HG02973 (cell line): ENCODE results near the gene PNMA1.

Experiments used
- ATAC-seq: cut with Tn5 transposase; IDR thresholded peaks from one replicate; pipeline ENCODE4 v1.9.1; 2021; ENCODE audit warnings: moderate library complexity; ENCODE audit not compliant: unreplicated experiment

Gene PNMA1

DNA sequence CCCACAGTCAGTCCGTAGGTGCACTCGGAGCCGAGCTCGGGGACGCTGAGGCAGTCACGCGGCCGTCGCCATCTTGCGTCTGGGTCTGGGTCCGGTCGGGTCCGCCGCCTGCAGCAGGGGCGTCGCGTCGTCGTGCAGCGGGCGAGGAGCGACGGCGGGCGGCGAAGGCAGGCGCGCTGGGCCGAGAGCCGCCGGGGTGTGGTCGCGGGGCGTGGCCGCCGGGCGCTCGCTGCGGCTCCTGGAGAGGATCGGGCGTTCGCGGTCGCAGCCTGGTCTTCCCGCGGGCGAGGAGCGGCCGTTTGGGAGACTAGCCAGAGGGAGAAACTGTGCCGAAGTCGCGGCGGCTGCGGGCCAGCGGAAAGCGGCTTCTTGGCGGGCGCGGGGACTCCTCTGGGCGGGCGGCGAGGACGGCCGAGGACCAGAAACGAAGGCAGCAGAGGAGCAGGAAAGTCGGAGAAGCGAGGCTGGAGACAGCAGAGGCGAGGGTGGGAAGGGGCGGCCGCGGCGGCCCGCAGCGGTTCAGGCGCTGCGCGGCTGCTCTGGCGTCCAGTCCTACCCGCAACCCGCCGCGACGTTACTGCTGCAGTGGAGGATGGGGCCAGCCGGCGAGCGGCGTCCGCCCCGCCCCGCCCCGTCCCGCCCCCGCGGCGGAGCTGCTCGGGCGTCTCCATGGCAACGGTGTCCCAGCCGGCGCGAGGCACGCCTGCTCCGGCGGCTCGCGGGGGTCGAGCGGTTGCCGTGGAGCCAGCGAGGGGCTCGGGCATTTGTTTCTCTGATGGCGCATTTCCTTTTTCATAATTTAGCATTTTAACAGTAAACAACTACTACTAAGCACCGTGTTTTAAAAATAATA, at the start of gene PNMA1:
Gene PNMA1, minus strand, starts transcription at position 582 of the 853 bp plus-strand sequence. CDS start 745 bp downstream, outside the sequence.
- ATAC-seq, result peak; percentile 58

DNA sequence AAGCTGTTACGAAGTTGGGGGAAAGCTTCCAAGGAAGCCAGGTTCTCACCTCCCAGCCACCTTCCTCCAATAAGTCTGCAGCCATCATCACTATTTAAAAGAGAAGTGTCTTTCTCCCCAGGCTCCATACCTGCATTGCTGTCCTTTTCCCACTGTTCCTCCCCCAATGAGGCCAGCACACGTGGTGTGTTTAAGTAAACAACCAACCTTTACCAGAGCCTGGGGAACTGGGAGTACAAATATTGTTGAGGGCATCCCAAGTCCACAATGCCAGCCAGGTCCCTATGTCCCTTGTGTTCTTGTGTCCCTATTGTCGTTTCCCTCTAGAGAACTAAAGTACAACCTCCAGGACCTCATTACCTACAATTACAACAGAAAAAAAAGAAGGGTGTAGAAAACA, 49.2 kb upstream of the PNMA1 start:
- no peak for ATAC-seq

GRCh38 chr14:73762375-73762822, 48.2 kb upstream of the PNMA1 start:
- peak; percentile 24 for ATAC-seq

DNA sequence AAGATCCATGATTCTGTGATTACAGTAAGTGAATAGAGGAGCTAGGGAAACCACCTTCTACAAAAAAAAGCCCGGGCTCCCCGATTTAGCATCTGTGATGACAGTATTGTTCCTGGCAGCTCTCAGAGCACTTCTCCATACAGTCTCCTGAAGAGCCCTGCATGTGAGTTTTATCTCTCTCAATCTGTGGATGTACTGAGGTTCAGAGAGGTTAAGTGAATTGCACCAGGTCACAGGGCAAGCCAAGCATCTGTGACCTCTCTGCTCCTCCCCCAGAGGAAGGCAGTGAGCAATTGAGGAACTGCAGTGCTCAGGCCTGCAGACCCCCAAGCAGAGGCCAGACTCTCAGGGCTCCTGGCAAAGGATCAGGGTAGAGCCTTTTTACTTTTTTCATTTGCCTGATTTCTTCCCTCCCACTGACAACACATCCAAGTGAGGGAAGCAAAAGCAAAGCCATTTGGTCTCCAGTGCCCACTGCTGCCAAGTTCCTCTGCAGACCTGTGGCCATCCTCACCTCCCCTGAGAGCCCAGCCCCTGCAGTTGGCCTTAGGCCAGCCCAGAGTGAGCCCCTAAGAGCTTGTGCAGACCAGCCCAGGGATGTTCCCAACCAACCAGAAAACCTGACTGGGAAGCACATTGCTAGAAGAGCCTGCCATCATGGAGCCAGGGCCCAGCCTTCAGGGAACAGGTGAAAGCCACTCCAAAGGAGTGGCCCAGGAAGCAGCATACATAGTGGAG, 47.6 kb upstream of the PNMA1 start:
- ATAC-seq, result no peak

DNA sequence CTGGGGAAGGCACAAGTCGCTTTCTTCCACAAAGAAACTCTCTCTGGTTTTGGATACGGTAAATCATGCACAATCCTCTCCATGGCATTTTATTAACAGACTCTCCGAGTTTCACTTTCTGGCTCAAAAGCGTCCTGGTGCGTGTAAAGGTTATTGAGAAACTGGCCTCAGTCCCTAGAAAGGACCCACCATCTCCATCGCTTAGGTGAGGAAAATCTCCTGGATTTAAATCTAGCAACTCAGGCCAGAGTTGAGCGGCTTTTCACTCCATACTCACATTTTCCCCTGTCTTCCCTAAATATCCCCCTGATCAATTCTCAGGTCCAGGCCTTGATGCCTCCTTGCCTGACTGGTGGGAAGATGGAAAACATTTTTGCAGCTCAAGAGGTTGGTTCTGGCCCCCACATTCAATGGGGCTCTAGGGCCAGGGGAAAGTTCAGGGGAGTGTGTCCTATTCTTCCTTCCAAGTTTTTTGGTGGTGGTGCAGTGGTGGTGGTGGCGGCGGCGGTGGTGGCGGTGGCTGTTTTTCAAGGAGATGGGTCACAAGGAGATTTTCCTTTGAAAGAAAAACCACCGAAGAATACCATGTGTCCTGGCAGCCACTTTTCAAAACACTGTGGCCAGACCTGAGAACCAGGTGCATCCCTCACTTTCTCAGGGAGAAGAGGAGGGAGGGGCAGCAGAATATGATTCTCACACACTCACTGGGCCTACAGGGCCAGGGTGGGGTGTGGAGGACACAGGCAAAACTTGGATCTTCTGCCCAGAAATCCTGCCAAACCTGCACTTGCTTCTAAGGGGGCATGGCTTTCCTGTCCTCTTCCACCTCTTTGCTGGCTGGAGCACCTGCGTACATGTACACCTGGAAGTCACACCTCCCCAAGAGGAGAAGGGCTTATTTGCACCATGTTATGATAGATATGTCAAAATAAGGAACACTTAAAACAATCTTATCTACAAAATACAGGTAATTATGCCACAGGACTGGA, 46.7 kb upstream of the PNMA1 start:
- ATAC-seq, result no peak

DNA sequence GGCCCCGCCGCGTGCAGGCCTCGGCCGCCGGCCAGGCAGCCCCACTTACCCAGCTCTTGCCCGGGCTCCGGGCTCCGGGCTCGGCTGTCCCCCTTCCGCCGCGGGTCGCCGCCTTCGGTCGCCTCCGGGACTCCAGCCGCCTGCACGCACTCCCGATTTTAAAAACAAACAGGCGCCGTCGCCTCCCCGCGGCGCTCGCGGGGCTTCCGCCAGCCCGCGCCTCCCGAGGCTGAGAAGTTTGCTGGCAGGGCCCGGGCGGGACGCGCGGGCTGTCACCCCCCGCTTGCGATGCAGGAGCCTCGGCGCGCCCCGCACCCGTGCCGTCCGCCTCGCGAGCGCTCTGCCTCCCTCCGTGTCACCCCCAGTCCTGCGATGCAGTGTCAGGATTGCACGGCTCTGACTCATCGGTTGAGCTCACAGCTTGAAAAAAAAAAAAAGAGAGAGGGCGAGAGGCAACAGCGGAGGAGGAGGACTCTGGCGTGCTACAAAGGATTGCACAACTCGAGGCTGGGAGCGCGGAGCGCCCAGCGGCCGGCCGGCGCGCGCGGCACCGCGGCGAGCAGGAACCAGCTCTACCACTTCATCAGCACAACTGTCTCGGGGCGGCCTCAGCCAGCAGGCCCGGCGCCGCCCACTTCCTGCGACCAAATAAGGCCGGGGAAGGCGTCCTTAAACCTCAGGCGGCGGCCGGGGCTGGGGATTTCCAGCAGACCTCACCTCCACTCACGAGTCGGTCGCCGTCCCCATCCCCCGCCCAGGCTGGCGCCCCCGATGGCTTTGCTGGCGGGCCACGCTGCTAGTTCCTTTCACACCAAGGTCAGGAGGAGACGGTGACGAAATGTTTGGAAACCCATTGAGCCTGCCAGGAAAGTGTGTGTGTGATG, 45.8 kb upstream of the PNMA1 start:
- peak; percentile 46 for ATAC-seq

GRCh38 chr14:73759183-73759713, 45.1 kb upstream of the PNMA1 start:
- ATAC-seq, result no peak

GRCh38 chr14:73758392-73759182, 44.4 kb upstream of the PNMA1 start:
- no peak for ATAC-seq

- no peak for ATAC-seq
Measured at GRCh38 chr14:73757876-73758391, 43.8 kb upstream of the PNMA1 start.

GRCh38 chr14:73757381-73757780, 43.2 kb upstream of the PNMA1 start:
- no peak for ATAC-seq

DNA sequence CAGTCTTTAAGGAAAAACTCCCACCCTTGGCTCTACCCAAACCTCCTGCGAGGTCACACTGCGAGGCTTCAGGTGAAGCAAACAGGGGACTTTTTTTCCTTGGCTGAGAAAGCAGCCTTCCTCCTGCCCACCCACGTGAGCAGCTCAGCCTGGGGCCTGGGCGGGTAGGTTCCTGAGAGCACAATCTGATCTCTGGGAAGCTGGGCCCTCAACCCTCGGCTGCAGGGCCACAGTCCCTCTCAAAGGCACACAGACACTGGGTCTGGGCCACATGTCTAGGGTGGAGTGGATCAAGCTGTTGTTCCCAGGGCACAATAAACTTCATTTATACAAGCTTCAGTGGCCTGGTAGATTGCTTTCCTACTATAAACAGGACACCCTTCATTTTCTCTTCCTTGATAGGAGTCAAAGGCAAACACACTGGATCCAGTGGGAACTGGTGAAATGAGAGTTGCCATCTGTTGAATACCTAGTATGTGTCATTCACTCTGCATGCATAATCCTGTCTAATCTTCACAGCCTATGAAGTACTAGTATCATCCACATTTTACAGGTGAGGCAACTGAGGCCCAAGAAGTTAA, 41.3 kb upstream of the PNMA1 start:
- ATAC-seq, result no peak

GRCh38 chr14:73754911-73755360, 40.8 kb upstream of the PNMA1 start:
- ATAC-seq, result no peak

- peak; percentile 41 for ATAC-seq
Measured at GRCh38 chr14:73753887-73754795, 40.0 kb upstream of the PNMA1 start.

- ATAC-seq, result no peak
Measured at GRCh38 chr14:73753124-73753886, 39.1 kb upstream of the PNMA1 start.

GRCh38 chr14:73752297-73752992, 38.3 kb upstream of the PNMA1 start:
- ATAC-seq, result no peak
